GM12872 (cell line): Measurements from ENCODE around the gene SOBP.

Source experiments
- CTCF ChIP-seq: IDR thresholded peaks from 3 replicates; pipeline ENCODE4 v1.5.1; 2011; ENCODE audit warnings: low read depth, mild to moderate bottlenecking, low read length, moderate library complexity; ENCODE audit not compliant: insufficient read depth

The SOBP gene

GRCh38 chr6:107537559-107537958, 47.6 kb downstream of the SOBP start:
- no peak for TF ChIP-seq CTCF

GRCh38 chr6:107538856-107539387, 49.0 kb downstream of the SOBP start:
- TF ChIP-seq CTCF, result no peak

GRCh38 chr6:107539409-107539808, 49.5 kb downstream of the SOBP start:
- TF ChIP-seq CTCF, result no peak

- TF ChIP-seq CTCF, result no peak
These were observed 50.0 kb downstream of the SOBP start for GRCh38 chr6:107539849-107540464.

- TF ChIP-seq CTCF, result no peak
These were observed 50.5 kb downstream of the SOBP start for GRCh38 chr6:107540465-107540857.

- no peak for TF ChIP-seq CTCF
These were observed 52.3 kb downstream of the SOBP start for GRCh38 chr6:107542192-107542668.

GRCh38 chr6:107543088-107543487, 53.2 kb downstream of the SOBP start:
- no peak for TF ChIP-seq CTCF
